Sciatic nerve (tissue), 2 donors: Measurements from ENCODE around the gene KATNAL1. TPM values are rescaled to one million over a fixed set of nuclear protein-coding genes. Genes with fewer than 3 reads are reported as not detected.
"Not testable (repeated sequence)": the region's sequence is repeated elsewhere in the genome, so short reads cannot be mapped to it uniquely, and the experiment has no call there.

Experiments
- ATAC-seq: fragments of 200-7000 bp; cut with Tn5 transposase; one replicate; pipeline ENCODE4 v1.9.1; 2020; ENCODE audit warnings: mild to moderate bottlenecking, moderate library complexity
- DNase-seq: peaks from one replicate; pipeline ENCODE4 v3.0.0-alpha.2; 2020; ENCODE audit warnings: low spot score
- intact Hi-C: fragments of 100-400 bp; cut with DNase I; formaldehyde crosslinking; loops from one replicate; pipeline ENCODE4 v1.14.2; 2022
- total RNA-seq: library from RNA; stranded (reverse); fragmentation: NEBNext Ultra II Directional; extraction: Animal tissue kit (Norgen Biotek cat#: 25700); gene quantifications from one replicate; pipeline ENCODE4 v1.2.1, GENCODE V29; 2021
- donor health status: DM: no; HTN: no; CAD: no.
- donor health status: DM: no; HTN: no; CAD: no.

The KATNAL1 gene
- total RNA-seq, 1 donor from 2014 or later, result 53.3 TPM

DNA sequence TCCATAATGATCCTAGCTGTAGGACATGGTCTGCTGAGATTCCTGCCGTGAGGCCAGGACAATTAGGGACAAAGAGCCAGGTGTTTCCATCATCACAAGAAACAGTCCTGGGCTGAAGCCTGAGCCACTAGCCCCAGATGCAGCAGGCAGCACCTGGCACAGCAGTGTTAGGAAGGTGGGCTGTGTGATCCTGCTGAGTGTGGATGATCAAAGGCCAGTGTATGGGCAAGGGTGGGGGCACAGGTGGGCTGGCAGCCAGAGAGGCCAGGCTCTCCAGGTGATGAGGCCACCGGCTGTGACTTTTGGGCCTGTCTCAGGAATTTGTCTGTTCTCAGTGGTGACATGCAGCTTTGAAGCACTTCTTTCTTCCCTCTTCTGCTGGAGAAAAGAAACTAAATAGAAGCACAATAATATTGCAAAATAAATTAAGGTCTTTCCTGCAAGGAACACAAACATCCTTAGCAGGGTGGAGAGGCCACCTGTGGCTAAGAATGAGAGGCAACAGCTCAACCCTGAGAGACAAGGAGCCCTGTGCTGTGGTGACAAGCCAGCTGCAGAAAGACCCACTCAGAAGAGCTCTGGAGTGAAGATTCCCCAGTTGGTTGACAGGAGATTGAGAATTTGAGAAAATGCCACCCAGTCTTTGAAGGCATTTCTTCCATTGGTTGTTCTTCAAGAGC is 127.6 kb downstream of the KATNAL1 start:
- no peak for ATAC-seq

DNA sequence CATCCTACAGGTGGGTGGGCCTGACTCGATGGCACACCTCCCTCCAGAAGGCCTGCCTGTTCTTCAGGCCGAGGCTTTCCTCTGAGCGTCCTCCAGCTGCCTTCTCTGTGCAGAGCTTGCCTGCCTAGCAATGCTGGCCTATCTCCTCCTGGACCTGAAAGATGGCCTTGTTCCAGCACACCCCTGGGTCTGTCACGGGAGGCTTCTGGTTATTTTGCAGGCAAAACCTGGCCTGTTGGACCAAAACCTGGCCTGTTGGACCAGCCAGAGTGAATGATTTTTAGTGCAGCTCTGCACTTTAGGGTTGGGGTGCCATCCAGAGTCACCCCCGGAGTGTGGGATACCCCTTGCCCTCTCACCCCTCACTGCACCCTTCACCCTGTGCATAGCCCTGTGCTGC is 128.4 kb downstream of the KATNAL1 start:
- intact Hi-C loops, result no loop called here
- DNase-seq (no peak), ATAC-seq (no peak)

More for the DNA sequence above, 127.6 kb downstream of the KATNAL1 start:
- no peak for DNase-seq
- intact Hi-C loops, result no loop called here

DNA sequence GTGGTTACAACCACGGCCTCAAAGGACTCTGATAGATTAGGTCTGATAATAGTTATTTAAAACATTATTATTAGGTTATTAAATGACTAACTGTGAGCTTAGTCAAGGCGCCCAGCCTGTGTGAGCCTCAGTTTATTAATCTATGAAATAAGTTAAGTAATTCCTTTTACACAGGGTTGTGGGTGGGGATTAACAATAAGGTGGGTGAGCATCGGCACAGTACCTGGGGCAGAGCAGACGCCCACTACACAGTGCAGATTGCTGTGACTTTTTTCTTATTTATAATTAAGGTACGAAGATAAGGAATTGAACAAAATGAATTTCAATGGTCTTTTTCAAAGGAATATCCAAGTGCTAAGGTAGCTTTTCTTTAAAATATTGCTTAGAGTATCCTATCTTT is 132.2 kb downstream of the KATNAL1 start:
- ATAC-seq (no peak), DNase-seq (no peak)
- intact Hi-C loops, result no loop called here

DNA sequence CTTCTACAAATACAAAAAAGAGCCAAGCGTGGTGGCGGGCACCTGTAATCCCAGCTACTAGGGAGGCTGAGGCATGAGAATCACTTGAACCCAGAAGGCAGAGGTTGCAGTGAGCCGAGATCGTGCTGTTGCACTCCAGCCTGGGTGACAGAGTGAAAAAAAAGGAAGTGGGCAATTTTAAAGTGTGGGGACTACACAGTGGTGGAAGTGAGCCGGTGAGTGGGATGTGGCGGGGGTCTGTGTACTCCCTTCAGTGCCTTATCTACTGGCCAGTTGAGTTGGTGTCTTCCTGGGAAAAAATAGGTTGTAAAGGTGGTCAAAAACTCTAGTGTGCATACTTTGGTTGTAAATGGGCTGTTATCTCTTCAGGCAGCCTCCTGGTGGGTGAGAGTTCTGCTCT is 133.1 kb downstream of the KATNAL1 start:
- intact Hi-C loops, ATAC-seq, DNase-seq: not testable (repeated sequence)

DNA sequence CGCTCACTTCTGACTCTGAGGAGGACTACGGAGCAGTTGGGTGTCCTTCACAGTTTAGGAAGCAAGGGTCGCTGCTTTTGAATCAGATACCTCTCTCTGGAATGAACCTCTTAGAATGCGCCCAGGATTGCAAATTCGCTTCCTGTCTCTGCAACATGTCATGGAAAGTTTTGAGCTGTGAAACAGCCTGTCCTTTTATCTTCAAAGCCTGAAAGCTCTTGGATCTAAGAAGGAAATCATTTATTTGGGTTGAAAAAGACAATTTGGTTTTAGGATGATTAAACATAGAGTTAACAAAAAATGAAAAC is 134.1 kb downstream of the KATNAL1 start:
- intact Hi-C loops, result no loop called here
- DNase-seq (no peak), ATAC-seq (no peak)

DNA sequence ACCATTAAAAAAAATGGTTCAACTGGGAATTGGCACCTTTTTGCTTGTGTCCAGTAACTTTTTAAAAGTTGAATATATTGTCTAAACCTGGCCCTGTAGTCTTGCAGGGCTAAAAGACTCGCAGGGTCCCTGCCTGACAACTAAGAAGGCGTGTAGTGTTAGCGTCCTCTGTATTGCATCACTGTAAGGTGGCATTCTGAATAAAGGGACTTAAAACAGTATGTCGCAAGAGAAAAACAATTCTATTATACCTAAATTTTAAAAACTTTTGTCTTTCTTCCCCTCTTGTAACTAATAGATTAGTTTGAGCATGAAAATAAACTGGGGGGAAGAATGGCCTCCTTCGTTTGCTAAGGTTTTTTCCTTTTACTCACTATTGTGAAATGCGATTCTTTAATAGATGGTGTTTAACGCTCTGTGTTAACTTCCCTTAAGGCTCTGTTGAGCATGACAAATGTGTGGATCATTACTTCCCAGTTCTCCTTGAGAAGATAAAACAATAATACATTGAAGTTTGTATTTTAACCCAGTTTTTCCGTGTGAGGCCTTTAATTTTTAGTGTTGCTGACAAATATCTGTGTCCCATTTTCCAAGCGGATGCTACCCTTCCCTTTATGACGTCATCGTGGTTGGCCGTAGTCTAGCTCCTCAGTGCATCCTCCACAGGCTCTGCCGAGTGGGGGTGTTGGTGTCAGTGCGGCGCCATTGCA is 134.6 kb downstream of the KATNAL1 start:
- no peak for DNase-seq
- ATAC-seq, result no peak
- intact Hi-C loops, result no loop called here

DNA sequence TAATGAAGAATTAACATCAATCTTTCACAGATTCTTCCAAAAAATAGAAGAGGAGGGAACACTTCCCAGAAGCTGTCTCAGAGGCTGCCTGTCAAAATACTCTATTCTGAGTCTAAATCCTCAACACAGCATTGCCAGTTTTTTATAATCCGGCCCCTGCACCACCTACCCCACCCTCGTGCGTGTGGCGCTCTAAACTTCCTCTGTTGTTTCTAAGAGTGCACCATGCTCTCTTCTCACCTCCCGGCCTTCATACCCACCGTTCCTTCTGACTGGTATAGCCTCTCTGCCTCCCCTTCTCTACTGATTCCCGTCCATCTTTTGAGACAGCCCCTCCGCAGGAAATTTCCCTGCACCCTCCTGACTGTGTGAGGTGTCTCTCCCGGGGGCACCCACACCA is 136.8 kb downstream of the KATNAL1 start:
- ATAC-seq (no peak), DNase-seq (no peak)
- intact Hi-C loops, result no loop called here

DNA sequence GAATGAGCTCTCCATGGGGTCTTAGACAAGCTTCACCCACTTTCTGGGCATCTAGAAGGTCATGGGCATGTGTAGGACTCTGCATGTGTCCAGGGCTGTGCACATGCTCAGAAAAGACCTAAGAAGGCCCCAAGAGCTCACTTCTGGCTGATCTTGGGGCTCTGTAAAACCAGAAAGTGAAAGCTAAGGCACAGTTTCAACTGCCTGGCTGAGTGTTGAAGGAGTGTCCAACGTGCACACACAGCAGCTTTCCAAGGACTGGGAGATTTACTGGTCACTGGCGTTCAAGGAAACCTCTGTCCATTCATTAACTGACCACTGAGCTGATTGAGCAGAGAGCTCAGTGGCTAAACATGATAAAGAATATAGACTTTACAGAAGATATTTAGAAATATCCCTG is 137.9 kb downstream of the KATNAL1 start:
- DNase-seq, result no peak
- intact Hi-C loops, result no loop called here
- peak; percentile 66 for ATAC-seq

DNA sequence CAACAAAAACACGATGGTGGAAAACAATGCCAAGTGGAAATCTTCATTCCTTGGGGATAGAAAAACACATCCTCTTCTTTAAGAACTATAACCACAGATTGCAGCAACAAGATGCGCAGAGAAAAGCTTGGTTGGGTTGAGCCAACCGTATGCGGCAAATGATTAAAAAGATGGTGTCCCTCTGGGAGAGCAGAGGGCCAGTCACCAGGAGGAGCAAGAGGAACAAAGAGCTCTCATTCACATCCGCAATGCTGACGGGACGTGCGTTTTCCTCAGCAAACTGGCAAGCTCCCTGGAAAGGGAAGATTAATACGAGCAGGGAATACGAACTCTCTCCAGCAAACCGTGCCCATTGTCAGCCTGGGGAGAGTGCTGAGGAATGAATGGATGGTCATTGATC is 141.6 kb downstream of the KATNAL1 start:
- ATAC-seq, result peak; percentile 85
- intact Hi-C loops, result no loop called here
- peak; percentile 62 for DNase-seq

DNA sequence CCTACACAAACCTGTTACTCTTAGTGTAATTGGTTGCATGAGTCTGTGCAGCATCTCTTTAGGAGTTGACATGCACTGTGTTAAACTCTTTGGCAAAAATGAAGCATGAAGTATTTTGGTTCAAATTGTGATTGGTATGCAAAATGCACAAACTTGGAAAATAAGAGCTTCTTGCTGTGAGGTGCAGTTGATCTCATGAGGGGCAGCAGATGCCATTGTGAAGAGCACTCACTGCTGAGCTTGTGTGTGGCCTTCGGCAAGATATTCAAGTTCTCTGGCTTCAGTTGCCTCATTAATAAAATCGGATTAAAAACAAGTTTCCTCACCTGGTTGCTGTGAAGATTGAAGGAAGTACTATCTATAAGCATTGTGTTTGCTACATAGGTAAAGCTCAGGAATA is 142.3 kb downstream of the KATNAL1 start:
- DNase-seq, result no peak
- intact Hi-C loops, result no loop called here

DNA sequence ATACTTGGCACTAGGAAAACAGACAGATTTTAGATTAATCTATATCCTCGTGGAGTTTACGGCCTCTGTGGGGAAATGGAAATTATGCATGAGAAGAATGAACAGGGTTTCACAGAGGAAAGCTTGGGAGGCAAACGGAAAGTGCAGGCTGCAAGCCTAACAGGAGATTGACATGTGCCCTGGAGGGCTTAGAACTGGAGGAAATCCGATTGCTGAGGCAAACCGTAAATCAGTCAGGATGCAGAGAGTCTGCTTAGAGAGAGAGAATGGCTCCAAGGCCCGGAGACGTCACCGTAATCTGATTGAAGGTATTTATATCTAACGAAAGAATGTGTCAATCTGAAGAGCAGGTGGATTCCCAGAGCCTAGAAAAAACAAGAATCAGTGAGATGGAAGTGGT is 143.2 kb downstream of the KATNAL1 start:
- DNase-seq, result no peak
- no peak for ATAC-seq
- intact Hi-C loops, result no loop called here

More for the DNA sequence above, 142.3 kb downstream of the KATNAL1 start:
- ATAC-seq, result no peak

DNA sequence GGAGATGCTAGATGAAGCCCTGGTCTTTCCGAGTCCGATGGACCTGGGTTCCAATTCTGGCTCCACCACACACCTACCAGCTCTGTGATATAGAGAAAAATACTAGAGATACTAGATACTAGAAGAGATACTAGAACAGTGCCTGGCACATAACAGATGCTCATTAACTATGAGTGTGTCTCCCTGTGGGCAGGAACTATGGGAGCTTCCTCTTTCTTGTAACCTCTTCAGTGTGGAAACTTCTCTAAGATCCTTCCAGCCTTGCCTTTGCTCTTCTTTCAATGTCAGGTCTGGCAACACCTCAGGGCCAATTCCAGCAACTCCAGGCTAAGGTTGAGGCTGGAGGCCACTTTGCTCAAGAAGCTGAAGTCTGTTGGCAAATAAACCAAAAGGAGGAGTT is 143.9 kb downstream of the KATNAL1 start:
- intact Hi-C loops, result no loop called here
- DNase-seq (no peak), ATAC-seq (no peak)

DNA sequence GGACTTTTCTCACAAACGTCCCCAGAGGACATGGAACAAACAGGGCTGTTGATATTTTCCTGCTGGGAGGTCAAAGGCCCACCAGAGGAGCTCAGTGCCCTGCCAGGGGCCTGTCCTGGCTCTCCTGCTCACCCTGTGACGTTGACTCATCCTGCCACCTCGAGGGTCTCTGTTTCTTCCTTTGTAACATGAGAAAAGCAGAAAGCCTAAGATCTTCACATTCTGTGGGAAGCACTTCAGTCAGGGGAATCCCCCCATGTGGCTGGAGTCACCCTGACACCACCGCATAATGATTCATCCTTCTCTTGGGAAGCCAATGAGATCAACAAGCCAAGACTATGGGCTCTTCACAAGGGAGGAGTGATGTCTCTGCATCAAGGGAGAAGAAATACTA is 147.9 kb downstream of the KATNAL1 start:
- DNase-seq, result no peak
- intact Hi-C loops, result no loop called here
- ATAC-seq, result peak; percentile 56

DNA sequence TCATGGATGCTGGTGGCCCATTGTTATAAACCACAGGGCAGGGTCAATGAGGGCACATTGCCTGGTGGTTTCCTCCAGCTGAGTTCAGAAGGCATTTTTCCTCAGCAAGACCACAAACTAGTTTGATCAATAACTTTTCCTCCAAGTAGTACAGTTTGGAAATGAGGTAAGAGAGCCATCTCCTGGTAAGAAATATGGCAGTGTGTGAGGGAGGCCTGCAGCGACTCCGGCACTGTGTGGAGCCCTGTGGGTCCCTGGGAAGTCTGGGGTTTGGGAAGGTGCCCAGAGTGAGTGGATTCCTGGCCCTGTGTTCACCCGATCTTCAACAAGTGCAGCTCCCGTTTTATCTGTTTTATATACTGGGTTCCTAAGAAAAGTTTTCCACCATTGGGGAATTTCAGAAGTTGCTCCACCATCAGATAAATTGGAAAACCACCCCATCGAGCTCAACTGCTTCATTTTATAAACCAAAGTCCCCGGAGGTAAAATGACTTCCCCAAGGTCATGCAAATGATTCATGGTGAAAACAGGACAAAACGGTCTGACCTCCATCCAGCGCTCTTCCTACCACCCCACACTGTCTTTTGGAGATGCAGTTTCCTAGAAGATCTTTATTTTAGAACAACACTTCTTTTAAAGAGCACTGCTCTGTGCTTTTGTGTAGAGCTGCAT is 148.4 kb downstream of the KATNAL1 start:
- ATAC-seq (peak; percentile 94), DNase-seq (peak; percentile 75)
- intact Hi-C loops, result no loop called here

DNA sequence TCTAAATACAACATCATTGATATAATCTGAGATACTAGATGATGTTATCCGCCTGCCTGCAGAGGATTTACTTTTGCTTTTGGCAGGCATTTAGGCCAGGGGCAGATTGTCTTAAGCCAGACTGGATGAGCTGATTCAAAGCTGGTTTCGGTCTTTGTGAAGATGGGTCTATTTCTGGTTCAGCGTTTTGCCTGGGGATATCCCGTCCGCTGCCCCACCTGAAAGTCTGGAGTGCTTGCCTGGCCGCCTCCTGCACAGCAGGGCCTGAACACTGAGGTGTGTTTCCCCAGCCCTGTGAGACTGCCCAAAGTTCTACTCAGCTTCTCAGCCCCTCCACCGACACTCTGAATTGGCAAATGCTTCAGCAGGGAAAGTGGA is 149.7 kb downstream of the KATNAL1 start:
- intact Hi-C loops, result no loop called here
- DNase-seq (no peak), ATAC-seq (no peak)

DNA sequence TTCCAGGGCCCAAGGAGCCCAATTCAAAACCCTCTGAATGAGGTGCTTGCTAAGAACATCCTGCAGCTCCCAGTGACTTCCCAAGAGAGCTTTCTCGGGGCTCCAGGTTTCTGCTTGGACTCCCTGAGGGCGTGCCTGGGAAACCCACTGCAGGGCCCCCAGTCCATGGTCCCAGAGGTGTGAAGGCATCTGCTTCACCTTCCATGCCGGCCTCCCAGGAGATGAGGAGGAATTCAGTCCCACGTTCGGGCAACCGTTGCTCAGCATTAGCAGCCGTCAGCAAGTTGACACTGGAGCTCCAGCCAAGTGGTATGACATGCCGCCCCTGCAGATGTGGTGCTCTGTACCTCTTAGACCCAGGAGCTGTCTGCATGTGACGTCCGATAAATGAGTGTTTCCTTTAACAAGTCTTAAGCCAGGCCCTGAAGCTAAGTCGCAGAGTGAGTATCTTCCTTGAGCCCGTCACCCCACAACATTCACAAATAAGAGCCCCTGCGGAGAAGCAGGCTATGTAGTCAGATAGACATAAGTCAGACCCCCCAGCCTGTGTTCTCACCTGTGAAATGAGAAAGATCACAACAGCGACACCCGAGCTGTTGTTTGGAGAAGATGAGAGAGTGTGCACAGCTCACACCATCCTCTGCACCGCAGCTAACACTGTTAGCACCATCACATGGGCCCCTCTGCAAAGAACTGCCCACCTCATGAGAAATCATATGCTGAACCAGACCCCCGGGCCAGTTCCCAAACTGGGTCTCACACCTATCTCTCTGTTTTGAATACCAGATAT is 150.3 kb downstream of the KATNAL1 start:
- DNase-seq (no peak), ATAC-seq (no peak)
- intact Hi-C loops, result no loop called here

DNA sequence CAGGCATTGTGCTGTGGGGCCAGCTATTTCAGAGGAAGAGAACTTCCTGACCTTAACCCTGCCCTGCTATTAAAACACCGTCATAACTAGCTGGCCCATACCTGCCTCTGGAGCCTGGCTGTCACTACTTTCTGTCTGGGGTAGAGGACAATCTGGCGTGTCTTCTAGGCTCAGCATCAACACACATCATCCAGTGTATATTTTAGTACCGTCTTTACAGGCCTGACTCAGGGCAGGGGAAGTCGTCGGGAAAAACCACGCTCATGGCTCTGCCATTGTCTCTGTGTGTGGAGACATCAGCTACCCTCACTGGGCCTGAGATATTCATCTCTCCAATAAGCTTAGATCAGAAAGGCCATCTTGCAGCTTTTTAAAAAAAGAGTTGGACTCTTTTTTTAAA is 151.1 kb downstream of the KATNAL1 start:
- no peak for ATAC-seq
- no peak for DNase-seq
- intact Hi-C loops, result no loop called here

DNA sequence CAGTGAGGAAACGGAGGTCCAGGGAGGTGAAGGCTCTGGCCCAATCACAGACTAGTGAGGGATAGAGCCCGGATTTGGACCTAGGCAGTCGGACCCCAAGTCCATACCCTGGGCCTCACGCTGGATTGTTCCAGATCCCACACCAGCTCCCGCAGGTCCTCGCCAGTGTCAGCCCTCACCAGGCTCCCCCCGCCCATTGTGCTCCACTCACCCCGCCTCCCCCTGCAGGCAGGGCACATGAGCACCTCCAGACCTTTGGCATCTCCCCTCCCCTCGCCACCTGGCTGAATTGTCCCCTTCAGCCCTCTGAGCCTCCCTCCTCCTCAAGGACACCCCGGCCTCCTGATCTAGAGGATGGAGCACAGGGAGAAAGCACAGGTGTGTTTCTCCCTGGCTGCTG is 152.4 kb downstream of the KATNAL1 start:
- no peak for ATAC-seq
- intact Hi-C loops, result no loop called here
- DNase-seq, result no peak

DNA sequence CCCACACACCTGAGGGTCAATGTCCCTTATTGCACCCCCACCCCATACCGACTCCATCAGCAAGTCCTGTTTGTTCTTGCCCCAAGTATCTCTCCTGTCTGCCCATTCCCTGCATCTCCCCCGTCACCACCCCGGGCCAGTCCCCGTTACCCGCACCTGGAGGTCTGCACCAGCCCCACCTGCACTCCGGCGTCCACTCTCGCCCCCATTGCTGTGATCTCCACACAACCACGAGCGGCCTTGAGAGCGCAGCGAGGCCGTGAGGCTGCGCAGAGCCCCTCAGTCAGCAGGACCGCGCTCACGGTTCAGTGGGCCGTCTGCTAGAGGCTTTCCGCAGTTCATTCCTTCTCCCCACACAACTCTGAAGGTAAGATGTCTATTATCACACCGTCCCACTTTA is 152.8 kb downstream of the KATNAL1 start:
- intact Hi-C loops, result no loop called here
- ATAC-seq (no peak), DNase-seq (no peak)
